ENCODE measurements around the gene PKM.

DNA sequence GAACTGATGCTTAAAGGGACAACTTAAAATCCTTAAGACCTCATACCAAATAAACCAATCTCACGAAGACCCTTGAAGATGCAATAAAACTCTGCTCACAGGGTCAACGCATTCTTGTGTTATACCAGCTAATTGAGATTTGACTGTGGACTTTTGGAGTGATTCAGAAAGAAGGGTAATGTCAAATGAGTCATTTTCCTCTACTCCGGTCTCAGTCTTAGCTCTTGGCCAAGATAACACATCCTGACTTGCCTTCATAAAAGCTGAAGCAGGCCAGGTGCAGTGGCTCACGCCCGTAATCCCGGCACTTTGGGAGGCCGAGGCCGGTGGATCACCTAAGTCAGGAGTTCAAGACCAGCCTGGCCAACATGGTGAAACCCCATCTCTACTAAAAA lies 3.8 kb downstream of the PKM start:
- TF ChIP-seq, protein P1, sequence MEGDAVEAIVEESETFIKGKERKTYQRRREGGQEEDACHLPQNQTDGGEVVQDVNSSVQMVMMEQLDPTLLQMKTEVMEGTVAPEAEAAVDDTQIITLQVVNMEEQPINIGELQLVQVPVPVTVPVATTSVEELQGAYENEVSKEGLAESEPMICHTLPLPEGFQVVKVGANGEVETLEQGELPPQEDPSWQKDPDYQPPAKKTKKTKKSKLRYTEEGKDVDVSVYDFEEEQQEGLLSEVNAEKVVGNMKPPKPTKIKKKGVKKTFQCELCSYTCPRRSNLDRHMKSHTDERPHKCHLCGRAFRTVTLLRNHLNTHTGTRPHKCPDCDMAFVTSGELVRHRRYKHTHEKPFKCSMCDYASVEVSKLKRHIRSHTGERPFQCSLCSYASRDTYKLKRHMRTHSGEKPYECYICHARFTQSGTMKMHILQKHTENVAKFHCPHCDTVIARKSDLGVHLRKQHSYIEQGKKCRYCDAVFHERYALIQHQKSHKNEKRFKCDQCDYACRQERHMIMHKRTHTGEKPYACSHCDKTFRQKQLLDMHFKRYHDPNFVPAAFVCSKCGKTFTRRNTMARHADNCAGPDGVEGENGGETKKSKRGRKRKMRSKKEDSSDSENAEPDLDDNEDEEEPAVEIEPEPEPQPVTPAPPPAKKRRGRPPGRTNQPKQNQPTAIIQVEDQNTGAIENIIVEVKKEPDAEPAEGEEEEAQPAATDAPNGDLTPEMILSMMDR (IDR thresholded peaks at IDR 0.05) = no peak
- no peak for TF ChIP-seq POLR2A (IDR thresholded peaks at IDR 0.05)
